AG04449 (cell line): ENCODE measurements around the gene PTCHD1.

Experiments used
- CTCF ChIA-PET: fragments of 350-600 bp; formaldehyde crosslinking; extraction: SDS; loops from one replicate; lab custom pipeline; 2021; ENCODE audit warnings: antibody characterized with exemption; lab: Yijun Ruan, JAX
- POLR2A ChIA-PET: fragments of 400-600, 350-600 bp; formaldehyde crosslinking; extraction: SDS; loops from one replicate; lab custom pipeline; 2020; ENCODE audit warnings: antibody characterized with exemption, inconsistent platforms; lab: Yijun Ruan, JAX
- DNase-seq: peaks from one replicate; pipeline ENCODE4 v3.0.0-alpha.2; 2010; ENCODE audit warnings: low read depth, low spot score
- H3K4me3 ChIP-seq: 2 replicates; pipeline ENCODE4 v1.5.1; 2011; ENCODE audit warnings: low read depth, mild to moderate bottlenecking, control low read depth, low read length
- CTCF ChIP-seq: IDR thresholded peaks from one replicate; pipeline ENCODE4 v1.5.1; 2011; ENCODE audit warnings: mild to moderate bottlenecking, moderate library complexity, low read length, control low read depth, inconsistent platforms; ENCODE audit not compliant: insufficient read depth; ENCODE audit errors: missing control alignments

The PTCHD1 gene

GRCh38 chrX:23332888-23333821, 1.5 kb upstream of the PTCHD1 start:
- CTCF ChIA-PET, result no interaction called here
- POLR2A ChIA-PET, result no interaction called here
- no peak overlapping the region for H3K4me3 ChIP-seq
- TF ChIP-seq CTCF, result no peak
- no peak for DNase-seq

GRCh38 chrX:23333842-23334520, 668 bp upstream of the PTCHD1 start:
- no peak for DNase-seq
- ChIA-PET POLR2A (no interaction called here), CTCF (no interaction called here)
- no peak for TF ChIP-seq CTCF
- no peak overlapping the region for H3K4me3 ChIP-seq

GRCh38 chrX:23334521-23334847, 165 bp upstream of the PTCHD1 start:
- DNase-seq, result no peak
- H3K4me3 ChIP-seq, result no peak overlapping the region
- TF ChIP-seq CTCF, result no peak
- ChIA-PET CTCF (no interaction called here), POLR2A (no interaction called here)

GRCh38 chrX:23338334-23338733, 3.7 kb downstream of the PTCHD1 start:
- DNase-seq, result no peak
- ChIA-PET CTCF (no interaction called here), POLR2A (no interaction called here)
- H3K4me3 ChIP-seq, result no peak overlapping the region
- no peak for TF ChIP-seq CTCF

- POLR2A ChIA-PET, result no interaction called here
- H3K4me3 ChIP-seq, result no peak overlapping the region
- DNase-seq, result no peak
- no peak for TF ChIP-seq CTCF
- CTCF ChIA-PET, result no interaction called here
These were observed 6.8 kb downstream of the PTCHD1 start for GRCh38 chrX:23341452-23341851.

- POLR2A ChIA-PET, result no interaction called here
- no peak overlapping the region for H3K4me3 ChIP-seq
- CTCF ChIA-PET, result no interaction called here
- DNase-seq, result no peak
- TF ChIP-seq CTCF, result no peak
These were observed 9.7 kb downstream of the PTCHD1 start for GRCh38 chrX:23344238-23344903.
